ENCODE measurements around the gene SNED1. TPM values are rescaled to one million over a fixed set of nuclear protein-coding genes. Genes with fewer than 3 reads are reported as not detected.

SNED1 gene
- total RNA-seq, 1 donor from 2014 or later = 4.7 TPM

GRCh38 chr2:240955306-240956170, 42.9 kb upstream of the SNED1 start:
- peaks cover 0 to 7% (median 0%) of the 10 kb centered on the region in 3 donors for H3K4me1 ChIP-seq (ENCODE audit: control insufficient read depth in 3 of 3, insufficient read depth in 3 of 3, low read length in 3 of 3)
- H3K27ac ChIP-seq (ENCODE audit: low read depth, low read length) = no peak overlapping the region
- peaks cover 0 to 17% (median 13%) of the 10 kb centered on the region in 3 donors for H3K27me3 ChIP-seq (ENCODE audit: control insufficient read depth in 3 of 3, insufficient read depth in 3 of 3, low read length in 3 of 3)
- no peaks in the 10 kb centered on the region for H3K9me3 ChIP-seq (ENCODE audit: control insufficient read depth in 3 of 3, low read length in 3 of 3)
- no peaks in the 10 kb centered on the region for H3K36me3 ChIP-seq (ENCODE audit: control insufficient read depth in 3 of 3, insufficient read depth in 3 of 3, low read length in 3 of 3)
- no peak overlapping the region for H3K9ac ChIP-seq (ENCODE audit: low read depth in 1 of 3, low read length in 3 of 3)
- no peak overlapping the region for H3K4me3 ChIP-seq (ENCODE audit: low read length in 3 of 3)

DNA sequence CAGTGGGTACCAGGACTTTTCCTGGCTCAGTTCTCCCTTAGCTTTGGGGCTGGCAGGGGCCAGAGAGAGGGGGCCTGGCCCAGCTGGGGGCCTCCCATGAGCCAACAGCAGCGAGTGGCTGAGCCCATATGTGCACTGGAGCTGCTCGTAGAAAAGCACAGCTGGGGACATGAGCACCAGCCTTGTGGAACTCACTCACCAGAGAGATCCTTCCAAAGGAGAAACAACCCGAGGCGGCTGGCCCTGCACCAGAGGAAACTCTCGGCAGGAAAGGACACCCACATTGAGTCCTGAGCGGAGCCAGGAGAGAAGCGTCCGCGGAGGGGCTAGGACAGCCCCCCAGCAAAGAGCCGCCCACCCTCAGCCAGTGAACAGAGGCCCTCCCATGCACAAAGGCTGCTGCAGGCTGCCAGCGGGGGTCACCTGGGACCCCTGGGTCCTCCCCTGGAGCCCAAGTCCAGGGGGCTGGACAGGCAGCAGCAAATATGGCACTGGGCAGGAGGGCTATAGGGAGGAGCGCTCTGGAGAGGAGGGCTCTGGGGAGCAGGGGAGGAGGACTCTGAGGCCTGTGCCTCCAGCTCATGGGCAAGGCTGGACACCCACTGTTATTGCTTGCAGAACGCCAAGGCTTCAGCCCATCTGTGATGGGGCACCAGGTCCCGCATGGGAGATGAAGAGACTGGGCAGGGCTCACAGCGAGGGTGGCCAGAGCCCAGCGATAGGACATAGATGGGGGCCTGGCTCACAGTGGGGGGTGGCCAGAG, 42.1 kb upstream of the SNED1 start:
- Histone ChIP-seq H3K27me3 (ENCODE audit: control insufficient read depth in 3 of 3, insufficient read depth in 3 of 3, low read length in 3 of 3) (peaks cover 0 to 17% (median 13%) of the 10 kb centered on the region in 3 donors), H3K27ac (ENCODE audit: low read depth, low read length) (no peak overlapping the region), H3K4me1 (ENCODE audit: control insufficient read depth in 3 of 3, insufficient read depth in 3 of 3, low read length in 3 of 3) (peaks cover 5 to 14% (median 6%) of the 10 kb centered on the region in 3 donors), H3K36me3 (ENCODE audit: control insufficient read depth in 3 of 3, insufficient read depth in 3 of 3, low read length in 3 of 3) (no peaks in the 10 kb centered on the region), H3K9ac (ENCODE audit: low read depth in 1 of 3, low read length in 3 of 3) (no peak overlapping the region), H3K9me3 (ENCODE audit: control insufficient read depth in 3 of 3, low read length in 3 of 3) (no peaks in the 10 kb centered on the region), H3K4me3 (ENCODE audit: low read length in 3 of 3) (no peak overlapping the region)

- Histone ChIP-seq H3K4me1 (ENCODE audit: control insufficient read depth in 3 of 3, insufficient read depth in 3 of 3, low read length in 3 of 3) (peaks cover 10 to 20% (median 11%) of the 10 kb centered on the region in 3 donors), H3K4me3 (ENCODE audit: low read length in 3 of 3) (no peak overlapping the region), H3K9me3 (ENCODE audit: control insufficient read depth in 3 of 3, low read length in 3 of 3) (no peaks in the 10 kb centered on the region), H3K27ac (ENCODE audit: low read depth, low read length) (no peak overlapping the region), H3K27me3 (ENCODE audit: control insufficient read depth in 3 of 3, insufficient read depth in 3 of 3, low read length in 3 of 3) (peaks cover 0 to 17% (median 8%) of the 10 kb centered on the region in 3 donors), H3K36me3 (ENCODE audit: control insufficient read depth in 3 of 3, insufficient read depth in 3 of 3, low read length in 3 of 3) (no peaks in the 10 kb centered on the region), H3K9ac (ENCODE audit: low read depth in 1 of 3, low read length in 3 of 3) (no peak overlapping the region)
These were observed 41.3 kb upstream of the SNED1 start for GRCh38 chr2:240956935-240957655.

- no peak overlapping the region for H3K4me3 ChIP-seq (ENCODE audit: low read length in 3 of 3)
- no peak overlapping the region for H3K27ac ChIP-seq (ENCODE audit: low read depth, low read length)
- H3K4me1 ChIP-seq (ENCODE audit: control insufficient read depth in 3 of 3, insufficient read depth in 3 of 3, low read length in 3 of 3) = peaks cover 10 to 24% (median 13%) of the 10 kb centered on the region in 3 donors
- H3K9ac ChIP-seq (ENCODE audit: low read depth in 1 of 3, low read length in 3 of 3) = no peak overlapping the region
- no peaks in the 10 kb centered on the region for H3K36me3 ChIP-seq (ENCODE audit: control insufficient read depth in 3 of 3, insufficient read depth in 3 of 3, low read length in 3 of 3)
- no peaks in the 10 kb centered on the region for H3K9me3 ChIP-seq (ENCODE audit: control insufficient read depth in 3 of 3, low read length in 3 of 3)
- peaks cover 0 to 12% (median 8%) of the 10 kb centered on the region in 3 donors for H3K27me3 ChIP-seq (ENCODE audit: control insufficient read depth in 3 of 3, insufficient read depth in 3 of 3, low read length in 3 of 3)
These were observed 40.6 kb upstream of the SNED1 start for GRCh38 chr2:240957656-240958365.

DNA sequence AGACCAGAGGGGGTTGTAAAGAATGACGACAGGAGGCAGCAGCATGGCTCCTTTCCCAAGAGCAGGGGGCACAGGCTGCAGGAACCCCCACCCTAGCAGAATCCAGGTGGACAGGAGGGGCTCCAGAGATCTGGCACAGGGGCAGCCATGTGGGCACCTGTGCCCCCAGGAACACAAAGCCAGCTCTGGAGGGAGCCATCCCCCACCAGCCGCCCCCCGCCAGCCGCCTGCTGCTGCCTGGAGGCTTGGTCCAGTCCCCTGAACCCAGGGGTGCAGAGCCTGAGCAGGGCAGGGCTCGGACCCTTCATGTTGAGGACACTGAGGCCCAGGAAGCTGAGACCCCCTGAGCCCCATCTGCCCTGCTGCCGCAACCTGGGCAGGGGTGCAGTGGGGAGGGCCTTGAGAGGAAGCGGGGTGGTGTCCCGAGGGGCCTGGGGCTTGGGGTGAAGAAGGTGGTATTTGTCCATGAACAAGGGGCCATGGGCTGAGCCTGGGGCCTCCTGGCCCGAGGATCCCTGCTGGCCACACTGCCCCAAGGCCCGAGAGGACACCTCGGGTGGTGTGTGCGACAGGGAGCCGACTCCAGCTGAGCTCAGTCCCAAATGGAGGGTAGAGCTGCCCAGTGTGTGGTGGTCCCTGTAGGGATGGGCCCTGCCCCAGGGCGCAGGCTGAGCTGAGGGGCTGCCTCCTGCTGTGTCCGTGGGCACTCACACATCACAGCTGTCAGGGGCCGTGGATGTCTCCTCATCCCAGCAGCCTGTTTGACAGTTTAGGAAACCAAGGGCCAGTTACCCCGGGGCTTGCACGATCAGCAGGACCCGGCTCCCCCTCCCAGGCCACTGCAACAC, 39.8 kb upstream of the SNED1 start:
- Histone ChIP-seq H3K36me3 (ENCODE audit: control insufficient read depth in 3 of 3, insufficient read depth in 3 of 3, low read length in 3 of 3) (no peaks in the 10 kb centered on the region), H3K4me3 (ENCODE audit: low read length in 3 of 3) (no peak overlapping the region), H3K27ac (ENCODE audit: low read depth, low read length) (no peak overlapping the region), H3K9ac (ENCODE audit: low read depth in 1 of 3, low read length in 3 of 3) (no peak overlapping the region), H3K4me1 (ENCODE audit: control insufficient read depth in 3 of 3, insufficient read depth in 3 of 3, low read length in 3 of 3) (peaks cover 10 to 27% (median 13%) of the 10 kb centered on the region in 3 donors), H3K9me3 (ENCODE audit: control insufficient read depth in 3 of 3, low read length in 3 of 3) (no peaks in the 10 kb centered on the region), H3K27me3 (ENCODE audit: control insufficient read depth in 3 of 3, insufficient read depth in 3 of 3, low read length in 3 of 3) (peaks cover 0 to 12% (median 7%) of the 10 kb centered on the region in 3 donors)

- Histone ChIP-seq H3K27ac (ENCODE audit: low read depth, low read length) (no peak overlapping the region), H3K4me1 (ENCODE audit: control insufficient read depth in 3 of 3, insufficient read depth in 3 of 3, low read length in 3 of 3) (peaks cover 10 to 27% (median 13%) of the 10 kb centered on the region in 3 donors), H3K4me3 (ENCODE audit: low read length in 3 of 3) (no peak overlapping the region), H3K9me3 (ENCODE audit: control insufficient read depth in 3 of 3, low read length in 3 of 3) (no peaks in the 10 kb centered on the region), H3K27me3 (ENCODE audit: control insufficient read depth in 3 of 3, insufficient read depth in 3 of 3, low read length in 3 of 3) (peaks cover 0 to 12% (median 3%) of the 10 kb centered on the region in 3 donors), H3K36me3 (ENCODE audit: control insufficient read depth in 3 of 3, insufficient read depth in 3 of 3, low read length in 3 of 3) (no peaks in the 10 kb centered on the region), H3K9ac (ENCODE audit: low read depth in 1 of 3, low read length in 3 of 3) (no peak overlapping the region)
These were observed 39.0 kb upstream of the SNED1 start for GRCh38 chr2:240959214-240959940.

GRCh38 chr2:240959941-240960308, 38.5 kb upstream of the SNED1 start:
- H3K9me3 ChIP-seq (ENCODE audit: control insufficient read depth in 3 of 3, low read length in 3 of 3) = no peaks in the 10 kb centered on the region
- peak overlapping the region; percentile 30 for H3K27ac ChIP-seq (ENCODE audit: low read depth, low read length)
- H3K27me3 ChIP-seq (ENCODE audit: control insufficient read depth in 3 of 3, insufficient read depth in 3 of 3, low read length in 3 of 3) = peaks cover 0 to 10% (median 3%) of the 10 kb centered on the region in 3 donors

DNA sequence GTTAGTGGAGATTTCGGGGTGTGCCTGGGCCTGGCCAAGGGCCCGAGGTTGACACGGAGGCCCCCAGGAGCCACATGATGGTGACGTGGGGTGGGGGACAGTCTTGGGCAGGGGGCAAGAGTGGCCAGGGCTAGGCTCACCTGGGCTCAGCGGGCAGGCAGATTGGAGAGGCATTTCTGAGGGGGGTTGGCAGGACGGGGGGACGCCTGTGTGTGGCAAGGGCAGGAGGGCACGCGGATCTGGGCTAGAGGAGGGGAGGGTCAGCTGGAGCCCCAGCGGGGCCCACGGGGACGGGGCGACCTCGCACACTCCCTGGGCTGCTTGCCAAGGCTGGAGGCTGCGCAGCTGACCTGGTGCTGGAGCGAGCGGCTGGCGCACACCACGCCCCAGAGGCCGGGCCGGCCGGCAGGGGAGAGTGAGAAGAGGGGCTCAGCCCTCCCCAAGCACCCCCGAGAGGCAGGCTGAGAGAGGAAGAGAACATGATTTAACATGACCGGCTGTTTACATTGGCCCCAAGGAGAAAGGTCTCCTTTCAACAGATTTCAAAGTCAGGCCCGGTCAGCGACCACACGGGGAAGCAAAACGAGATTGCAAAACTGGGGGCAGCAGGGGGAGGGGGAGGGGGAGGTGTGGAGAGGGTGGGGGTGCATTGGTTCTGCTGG, 38.0 kb upstream of the SNED1 start:
- peak overlapping the region; percentile 30 for H3K27ac ChIP-seq (ENCODE audit: low read depth, low read length)
- peaks cover 10 to 27% (median 13%) of the 10 kb centered on the region in 3 donors for H3K4me1 ChIP-seq (ENCODE audit: control insufficient read depth in 3 of 3, insufficient read depth in 3 of 3, low read length in 3 of 3)
- peaks cover 0 to 6% (median 0%) of the 10 kb centered on the region in 3 donors for H3K27me3 ChIP-seq (ENCODE audit: control insufficient read depth in 3 of 3, insufficient read depth in 3 of 3, low read length in 3 of 3)

More at GRCh38 chr2:240959941-240960308, 38.5 kb upstream of the SNED1 start:
- Histone ChIP-seq H3K4me3 (ENCODE audit: low read length in 3 of 3) (no peak overlapping the region), H3K9ac (ENCODE audit: low read depth in 1 of 3, low read length in 3 of 3) (no peak overlapping the region), H3K4me1 (ENCODE audit: control insufficient read depth in 3 of 3, insufficient read depth in 3 of 3, low read length in 3 of 3) (peaks cover 10 to 27% (median 13%) of the 10 kb centered on the region in 3 donors), H3K36me3 (ENCODE audit: control insufficient read depth in 3 of 3, insufficient read depth in 3 of 3, low read length in 3 of 3) (no peaks in the 10 kb centered on the region)

More for the DNA sequence above, 38.0 kb upstream of the SNED1 start:
- no peaks in the 10 kb centered on the region for H3K9me3 ChIP-seq (ENCODE audit: control insufficient read depth in 3 of 3, low read length in 3 of 3)
- no peak overlapping the region for H3K9ac ChIP-seq (ENCODE audit: low read depth in 1 of 3, low read length in 3 of 3)
- no peaks in the 10 kb centered on the region for H3K36me3 ChIP-seq (ENCODE audit: control insufficient read depth in 3 of 3, insufficient read depth in 3 of 3, low read length in 3 of 3)
- no peak overlapping the region for H3K4me3 ChIP-seq (ENCODE audit: low read length in 3 of 3)
